Stimulated activated memory B cell treated with anti-CD40 and anti-IgM and Interleukin-4, amounts not matched to agents 10 μg/mL and 1 μg/mL and 100 μg/mL, for 72 hours (primary cell): ENCODE results near the gene EBF3.

Experiments used
- ATAC-seq: fragments of 150-1000 bp; cut with Tn5 transposase; 2 replicates; pipeline ENCODE4 v1.10.0; 2021
- H3K27ac Mint-ChIP-seq: one replicate; pipeline ENCODE4 v1.8.0; 2022; ENCODE audit warnings: mild to moderate bottlenecking, mixed read lengths
- H3K27me3 Mint-ChIP-seq: one replicate; pipeline ENCODE4 v1.8.0; 2022; ENCODE audit warnings: mixed read lengths
- H3K36me3 Mint-ChIP-seq: one replicate; pipeline ENCODE4 v1.8.0; 2022; ENCODE audit warnings: mixed read lengths
- H3K4me1 Mint-ChIP-seq: one replicate; pipeline ENCODE4 v1.8.0; 2022; ENCODE audit warnings: mixed read lengths
- H3K4me3 Mint-ChIP-seq: one replicate; pipeline ENCODE4 v1.8.0; 2022; ENCODE audit warnings: mild to moderate bottlenecking, moderate library complexity, mixed read lengths
- H3K9me3 Mint-ChIP-seq: one replicate; pipeline ENCODE4 v1.8.0; 2022; ENCODE audit warnings: mixed read lengths

EBF3 gene

DNA sequence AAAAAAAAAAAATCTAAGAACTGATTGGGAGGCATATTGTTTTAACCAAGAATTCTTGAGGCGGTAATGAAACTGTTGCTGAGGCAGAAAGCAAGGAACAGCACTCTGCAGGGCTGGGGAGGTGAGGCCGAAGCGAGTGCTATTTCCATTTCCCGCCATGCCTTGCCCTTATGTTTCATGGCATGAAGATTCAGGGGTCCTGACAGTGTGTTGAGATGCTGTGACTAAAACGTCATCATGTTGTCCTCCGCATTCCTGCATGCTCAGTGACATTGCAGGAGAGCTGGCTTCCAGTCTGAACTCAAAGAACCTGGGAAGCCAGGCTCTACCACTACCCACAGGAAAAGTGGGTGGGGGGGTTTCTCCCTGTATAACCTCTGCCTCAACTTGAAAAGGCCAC lies 85.2 kb downstream of the EBF3 start:
- Mint-ChIP-seq H3K9me3 (no peaks in the 10 kb centered on the region), H3K27ac (no peak overlapping the region), H3K27me3 (no peaks in the 10 kb centered on the region), H3K4me3 (no peak overlapping the region), H3K36me3 (no peaks in the 10 kb centered on the region), H3K4me1 (no peaks in the 10 kb centered on the region)
- ATAC-seq: no peak

DNA sequence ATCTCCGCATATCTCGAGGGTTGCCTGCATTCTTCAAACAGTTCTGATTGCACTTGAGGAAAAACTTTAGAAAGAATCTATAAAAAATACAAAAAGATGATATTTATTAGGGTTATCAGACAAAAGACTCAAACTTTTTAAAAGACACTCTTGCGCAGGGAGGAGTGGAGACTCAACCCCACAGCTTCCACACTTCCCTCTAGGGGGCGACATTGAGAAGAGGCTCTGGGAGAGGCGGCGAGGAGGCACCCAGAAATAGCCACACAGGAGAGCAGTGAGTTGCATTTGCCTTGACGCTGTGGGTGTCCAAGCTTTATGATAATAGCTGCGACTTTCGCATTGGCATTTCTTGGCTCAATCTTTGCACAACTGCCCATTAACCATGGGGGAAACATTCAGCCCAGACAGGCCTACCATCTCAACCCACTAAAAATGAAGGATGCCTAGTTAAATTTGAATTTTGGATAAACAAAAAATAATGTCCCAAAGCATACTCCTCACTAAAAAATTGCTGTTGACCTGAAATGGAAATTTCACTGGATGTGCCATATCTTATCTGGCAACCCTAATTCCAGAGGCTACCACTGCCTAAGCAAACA lies 86.2 kb downstream of the EBF3 start:
- Mint-ChIP-seq H3K4me3 (no peak overlapping the region), H3K27ac (no peak overlapping the region), H3K4me1 (no peaks in the 10 kb centered on the region), H3K27me3 (peaks cover 6% of the 10 kb centered on the region), H3K36me3 (no peaks in the 10 kb centered on the region), H3K9me3 (no peaks in the 10 kb centered on the region)
- ATAC-seq: no peak

GRCh38 chr10:129876838-129877237 lies 87.2 kb downstream of the EBF3 start:
- no peaks in the 10 kb centered on the region for H3K9me3 Mint-ChIP-seq
- ATAC-seq: no peak
- H3K27me3 Mint-ChIP-seq: peaks cover 10% of the 10 kb centered on the region
- no peaks in the 10 kb centered on the region for H3K4me1 Mint-ChIP-seq
- no peak overlapping the region for H3K27ac Mint-ChIP-seq
- H3K36me3 Mint-ChIP-seq: no peaks in the 10 kb centered on the region
- H3K4me3 Mint-ChIP-seq: no peak overlapping the region

DNA sequence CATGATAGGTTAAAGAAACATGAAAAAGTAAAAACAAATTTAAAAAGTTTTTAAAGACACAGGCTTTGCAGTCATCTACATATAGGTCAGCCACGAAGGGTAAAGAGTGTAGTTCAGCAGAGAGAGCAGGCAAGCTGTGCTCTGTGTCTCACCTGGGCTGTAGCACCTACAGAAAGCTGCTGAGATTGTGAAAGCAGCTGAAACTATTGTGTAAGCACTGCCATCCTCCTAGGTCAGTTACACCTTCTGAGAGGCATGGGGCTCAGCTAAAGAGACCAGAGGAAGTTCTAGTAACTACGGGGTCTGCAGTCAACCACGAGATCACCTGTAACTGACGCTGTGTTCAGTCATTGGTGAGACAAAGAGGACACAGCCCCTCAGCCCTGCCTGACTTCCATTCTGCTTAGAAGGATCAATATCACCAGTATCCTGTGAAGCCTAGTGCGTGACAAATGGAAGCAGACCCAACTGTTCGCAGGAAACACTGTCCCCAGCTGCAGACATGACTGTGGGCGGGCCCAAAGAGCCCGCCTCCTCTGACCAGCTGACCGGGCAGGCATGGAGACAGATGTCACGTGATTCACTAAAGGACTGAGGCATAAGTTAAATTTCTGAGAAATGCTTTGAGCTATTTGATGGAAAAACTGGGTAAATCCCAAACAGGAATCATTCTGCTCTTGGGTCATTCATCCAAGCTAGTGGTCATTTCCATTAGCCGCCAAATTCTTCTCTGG lies 87.9 kb downstream of the EBF3 start:
- Mint-ChIP-seq H3K9me3 (no peaks in the 10 kb centered on the region), H3K4me1 (peaks cover under 1% of the 10 kb centered on the region)
- ATAC-seq: no peak

GRCh38 chr10:129873351-129873750 lies 90.7 kb downstream of the EBF3 start:
- no peak for ATAC-seq
- H3K27me3 Mint-ChIP-seq: peaks cover 10% of the 10 kb centered on the region
- H3K4me1 Mint-ChIP-seq: peaks cover 6% of the 10 kb centered on the region
- H3K36me3 Mint-ChIP-seq: no peaks in the 10 kb centered on the region
- H3K9me3 Mint-ChIP-seq: no peaks in the 10 kb centered on the region
- H3K4me3 Mint-ChIP-seq: no peak overlapping the region
- no peak overlapping the region for H3K27ac Mint-ChIP-seq

More for the DNA sequence above, 87.9 kb downstream of the EBF3 start:
- H3K36me3 Mint-ChIP-seq: no peaks in the 10 kb centered on the region
- no peak overlapping the region for H3K4me3 Mint-ChIP-seq
- H3K27me3 Mint-ChIP-seq: peaks cover 10% of the 10 kb centered on the region
- no peak overlapping the region for H3K27ac Mint-ChIP-seq

- Mint-ChIP-seq H3K4me1 (peaks cover 6% of the 10 kb centered on the region), H3K4me3 (no peak overlapping the region), H3K27me3 (peaks cover 10% of the 10 kb centered on the region), H3K9me3 (no peaks in the 10 kb centered on the region), H3K27ac (no peak overlapping the region), H3K36me3 (no peaks in the 10 kb centered on the region)
- no peak for ATAC-seq
These were observed 92.1 kb downstream of the EBF3 start for GRCh38 chr10:129871966-129872365.

- ATAC-seq: no peak
- Mint-ChIP-seq H3K4me1 (peaks cover 6% of the 10 kb centered on the region), H3K36me3 (no peaks in the 10 kb centered on the region), H3K4me3 (no peak overlapping the region), H3K27ac (no peak overlapping the region), H3K9me3 (no peaks in the 10 kb centered on the region), H3K27me3 (peaks cover 10% of the 10 kb centered on the region)
These were observed 93.0 kb downstream of the EBF3 start for GRCh38 chr10:129870961-129871621.

- Mint-ChIP-seq H3K4me1 (peaks cover 6% of the 10 kb centered on the region), H3K36me3 (no peaks in the 10 kb centered on the region), H3K4me3 (no peak overlapping the region), H3K9me3 (no peaks in the 10 kb centered on the region), H3K27ac (no peak overlapping the region), H3K27me3 (peaks cover 10% of the 10 kb centered on the region)
- ATAC-seq: no peak
These were observed 93.7 kb downstream of the EBF3 start for GRCh38 chr10:129870474-129870757.

DNA sequence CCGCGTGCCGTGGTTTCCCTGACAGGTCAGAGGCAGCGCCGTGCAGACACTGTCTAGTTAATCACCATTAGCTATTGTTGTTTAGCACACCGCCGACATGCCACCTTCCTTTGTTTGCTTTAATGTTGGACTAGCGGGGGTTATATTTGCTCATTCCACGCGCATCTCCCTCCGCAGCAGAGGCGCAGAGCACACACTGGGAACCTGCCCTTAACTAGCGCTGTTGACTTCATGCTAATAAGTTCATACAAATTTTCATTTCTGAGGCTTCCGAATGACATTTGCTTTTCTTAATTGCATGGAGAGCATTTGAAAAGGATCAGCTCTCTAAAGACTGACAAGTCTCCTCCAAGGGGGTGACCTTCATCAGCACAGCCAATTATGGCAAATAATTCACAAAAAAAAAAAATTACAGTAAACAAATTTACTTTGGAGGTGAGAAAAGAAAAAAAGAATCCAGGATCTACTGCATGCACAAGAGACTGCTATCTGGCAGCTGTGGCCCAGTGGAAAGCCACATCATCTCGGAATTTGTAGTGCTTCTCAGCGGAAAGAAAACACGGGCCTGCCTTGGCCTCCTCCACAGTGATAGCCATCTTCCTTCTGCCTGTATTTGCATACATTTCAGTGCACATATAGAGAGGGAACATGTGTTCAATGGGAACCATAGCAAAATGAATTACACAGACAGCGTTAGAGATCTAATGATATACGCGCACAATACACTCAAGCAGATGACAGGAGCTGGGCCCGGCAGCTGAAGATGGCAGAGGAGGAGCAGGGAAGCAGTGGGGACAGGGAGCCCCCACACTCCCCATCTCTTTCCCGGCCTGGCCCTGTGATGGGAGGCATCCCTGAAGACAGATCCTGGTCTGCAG lies 94.2 kb downstream of the EBF3 start:
- Mint-ChIP-seq H3K27me3 (peaks cover 10% of the 10 kb centered on the region), H3K36me3 (no peaks in the 10 kb centered on the region), H3K4me3 (no peak overlapping the region), H3K9me3 (no peaks in the 10 kb centered on the region), H3K27ac (no peak overlapping the region), H3K4me1 (peaks cover 6% of the 10 kb centered on the region)
- no peak for ATAC-seq

DNA sequence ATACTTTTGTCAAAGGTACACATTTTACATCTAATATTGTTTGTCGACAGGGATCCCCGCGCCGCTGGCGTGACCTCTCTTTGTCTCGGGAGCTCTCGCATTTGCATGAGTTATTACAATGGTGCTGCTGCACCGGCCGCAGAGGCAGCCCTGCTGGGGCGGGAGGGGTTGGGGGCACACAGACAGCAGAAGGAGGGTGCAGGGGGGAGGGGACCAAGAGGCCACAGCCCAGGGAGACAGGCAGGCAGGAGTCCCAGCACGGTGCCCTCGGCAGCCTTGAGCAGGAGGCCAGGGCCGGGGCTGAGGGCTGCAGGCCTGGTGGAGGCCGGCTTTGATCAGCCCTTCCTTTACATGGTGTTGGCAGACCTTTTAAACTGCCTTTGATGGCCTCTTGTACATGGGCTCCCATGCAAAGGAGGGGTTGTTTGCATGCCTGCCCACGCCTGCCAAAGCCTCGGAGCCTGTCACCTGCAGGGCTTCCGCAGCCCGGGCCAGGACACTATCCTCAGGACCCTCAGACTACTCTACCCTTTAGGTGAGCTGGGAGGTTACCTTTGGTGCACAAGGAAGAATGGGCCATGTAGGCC lies 95.5 kb downstream of the EBF3 start:
- Mint-ChIP-seq H3K36me3 (no peaks in the 10 kb centered on the region), H3K4me3 (no peak overlapping the region), H3K27me3 (peaks cover 10% of the 10 kb centered on the region), H3K4me1 (peaks cover 6% of the 10 kb centered on the region), H3K9me3 (no peaks in the 10 kb centered on the region), H3K27ac (no peak overlapping the region)
- ATAC-seq: no peak

- Mint-ChIP-seq H3K9me3 (no peaks in the 10 kb centered on the region), H3K4me1 (peaks cover 6% of the 10 kb centered on the region), H3K4me3 (no peak overlapping the region), H3K36me3 (no peaks in the 10 kb centered on the region), H3K27me3 (peaks cover 2% of the 10 kb centered on the region), H3K27ac (no peak overlapping the region)
- no peak for ATAC-seq
These were observed 96.4 kb downstream of the EBF3 start for GRCh38 chr10:129867631-129868179.

- ATAC-seq: no peak
- H3K36me3 Mint-ChIP-seq: no peaks in the 10 kb centered on the region
- no peaks in the 10 kb centered on the region for H3K9me3 Mint-ChIP-seq
- no peak overlapping the region for H3K4me3 Mint-ChIP-seq
- peaks cover 6% of the 10 kb centered on the region for H3K4me1 Mint-ChIP-seq
- H3K27ac Mint-ChIP-seq: no peak overlapping the region
- H3K27me3 Mint-ChIP-seq: no peaks in the 10 kb centered on the region
These were observed 97.2 kb downstream of the EBF3 start for GRCh38 chr10:129866894-129867293.

DNA sequence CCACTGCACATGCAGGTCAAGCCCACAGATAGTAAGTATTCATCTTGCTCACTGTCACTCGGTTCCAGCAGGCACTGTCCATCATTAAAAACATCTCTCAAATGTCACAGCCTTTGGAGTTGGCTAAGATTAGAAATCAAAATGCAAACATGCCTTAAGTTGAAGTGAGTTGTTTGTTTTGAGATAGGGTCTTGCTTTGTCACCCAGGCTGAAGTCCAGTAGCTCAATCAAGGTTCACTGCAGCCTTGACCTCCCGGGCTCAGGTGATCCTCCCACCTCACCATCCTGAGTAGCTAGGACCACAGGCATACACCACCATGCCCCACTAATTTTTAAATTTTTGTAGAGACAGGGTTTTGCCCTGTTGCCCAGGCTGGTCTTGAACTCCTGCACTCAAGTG lies 98.1 kb downstream of the EBF3 start:
- H3K27me3 Mint-ChIP-seq: no peaks in the 10 kb centered on the region
- H3K9me3 Mint-ChIP-seq: no peaks in the 10 kb centered on the region
- H3K4me1 Mint-ChIP-seq: peaks cover 3% of the 10 kb centered on the region
- no peak overlapping the region for H3K4me3 Mint-ChIP-seq
- no peak for ATAC-seq
- H3K36me3 Mint-ChIP-seq: no peaks in the 10 kb centered on the region
- H3K27ac Mint-ChIP-seq: no peak overlapping the region

GRCh38 chr10:129865413-129865812 lies 98.7 kb downstream of the EBF3 start:
- ATAC-seq: no peak
- Mint-ChIP-seq H3K36me3 (no peaks in the 10 kb centered on the region), H3K9me3 (no peaks in the 10 kb centered on the region), H3K4me3 (no peak overlapping the region), H3K27me3 (no peaks in the 10 kb centered on the region), H3K4me1 (no peaks in the 10 kb centered on the region), H3K27ac (no peak overlapping the region)

DNA sequence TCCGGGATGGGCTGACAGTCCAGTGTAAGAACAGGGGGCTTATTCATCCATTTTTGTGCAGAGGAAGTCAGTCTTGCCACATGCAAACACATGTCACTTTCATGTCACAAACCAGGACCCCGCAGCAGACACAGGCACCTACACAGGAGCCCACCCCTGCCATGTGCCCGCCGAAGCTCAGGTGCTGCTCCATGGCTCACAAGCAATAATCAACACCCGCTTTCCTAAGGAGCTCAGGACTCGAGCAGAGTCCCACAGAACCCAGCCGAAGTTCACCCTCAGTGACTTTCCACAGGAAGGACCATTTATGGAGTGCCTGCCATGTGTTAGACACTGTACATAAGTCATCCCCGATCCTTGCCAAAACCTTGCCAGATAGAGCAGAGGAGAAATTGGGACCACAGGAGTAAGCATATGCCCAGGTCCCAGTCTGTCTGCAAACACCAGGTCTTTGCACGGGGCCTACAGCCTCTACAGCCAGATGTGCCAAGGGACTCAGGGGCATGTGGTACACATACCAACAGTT lies 99.4 kb downstream of the EBF3 start:
- Mint-ChIP-seq H3K4me1 (no peaks in the 10 kb centered on the region), H3K4me3 (no peak overlapping the region), H3K36me3 (no peaks in the 10 kb centered on the region), H3K27ac (no peak overlapping the region), H3K27me3 (no peaks in the 10 kb centered on the region), H3K9me3 (no peaks in the 10 kb centered on the region)
- ATAC-seq: no peak
